H1 (cell line): Measurements from ENCODE around the gene SYT2. TPM values are rescaled to one million over a fixed set of nuclear protein-coding genes. Genes with fewer than 3 reads are reported as not detected.
A peak's percentile ranks its signal among the peaks of the same experiment; 100 is the strongest.

Experiments
- CTCF ChIA-PET: fragments of 300-600 bp; sonication (Branson Sonifier 250); formaldehyde crosslinking; loops from one replicate; lab custom pipeline; 2021; ENCODE audit not compliant: partially characterized antibody; lab: Charles Lee
- POLR2A ChIA-PET: fragments of 300-600 bp; sonication (Branson Sonifier 250); formaldehyde crosslinking; loops from one replicate; lab custom pipeline; 2021; ENCODE audit warnings: inconsistent platforms; ENCODE audit not compliant: partially characterized antibody; lab: Charles Lee
- DNase-seq, 2 experiments: peaks; one replicate each; pipeline versions ENCODE4 v3.0.0 to v3.0.0-alpha.2; 2010 to 2022; ENCODE audit warnings: low spot score in 2 of 2, low read depth in 1 of 2, mixed read lengths in 1 of 2
- FAIRE-seq: peaks from 2 replicates; lab custom pipeline; 2011; peaks lifted over from hg19 to GRCh38; lab: Jason Lieb, UNC
- H2AFZ ChIP-seq: 2 replicates; pipeline ENCODE4 v1.8.1; 2012; ENCODE audit warnings: low read length, inconsistent platforms
- H2AK5ac ChIP-seq: 2 replicates; pipeline ENCODE4 v1.6.1; 2013; ENCODE audit warnings: low read depth, low read length
- H2BK120ac ChIP-seq: replicated peaks from 2 replicates; pipeline ENCODE3; 2013; ENCODE audit warnings: low read depth, low read length, inconsistent platforms
- H2BK12ac ChIP-seq: 2 replicates; pipeline ENCODE4 v1.6.1; 2013; ENCODE audit warnings: low read depth, low read length
- H2BK15ac ChIP-seq: 2 replicates; pipeline ENCODE4 v1.6.1; 2013; ENCODE audit warnings: low read length
- H2BK20ac ChIP-seq: 2 replicates; pipeline ENCODE4 v1.6.1; 2013; ENCODE audit warnings: low read length
- H2BK5ac ChIP-seq: 2 replicates; pipeline ENCODE4 v1.6.1; 2013; ENCODE audit warnings: low read depth, low read length
- H3K14ac ChIP-seq: 2 replicates; pipeline ENCODE4 v1.6.1; 2013; ENCODE audit warnings: inconsistent platforms; ENCODE audit not compliant: insufficient read length
- H3K18ac ChIP-seq: 2 replicates; pipeline ENCODE4 v1.6.1; 2013; ENCODE audit warnings: low read length; ENCODE audit errors: extremely low read depth
- H3K23ac ChIP-seq: 2 replicates; pipeline ENCODE4 v1.6.1; 2013; ENCODE audit warnings: inconsistent platforms; ENCODE audit not compliant: insufficient read length
- H3K23me2 ChIP-seq: 2 replicates; pipeline ENCODE4 v1.6.1; 2013; ENCODE audit warnings: low read depth, low read length
- H3K27ac ChIP-seq: 2 replicates; pipeline ENCODE4 v1.6.1; 2011; ENCODE audit warnings: low read depth, low read length, inconsistent platforms
- H3K27me3 ChIP-seq, 4 experiments: replicated peaks in 1 of 4; 1 replicate in 1 of 4; 2 replicates in 3 of 4; pipeline versions ENCODE4 v1.6.1 to v1.8.1; 2011 to 2013; ENCODE audit warnings: low read length in 3 of 4, mild to moderate bottlenecking in 3 of 4, inconsistent platforms in 2 of 4, mixed read lengths in 2 of 4, moderate library complexity in 1 of 4; ENCODE audit not compliant: control insufficient read depth in 3 of 4, insufficient read depth in 3 of 4; ENCODE audit errors: extremely low read depth in 1 of 4
- H3K36me3 ChIP-seq, 4 experiments: 2 replicates each; pipeline versions ENCODE4 v1.6.1 to v1.8.1; 2011 to 2013; ENCODE audit warnings: mild to moderate bottlenecking in 4 of 4, low read length in 3 of 4, moderate library complexity in 2 of 4, control low read depth in 1 of 4, inconsistent platforms in 1 of 4; ENCODE audit not compliant: insufficient read depth in 4 of 4, control insufficient read depth in 2 of 4
- H3K4ac ChIP-seq: replicated peaks from 2 replicates; pipeline ENCODE3; 2013; ENCODE audit warnings: low read length, low read depth, mixed read lengths, inconsistent platforms; ENCODE audit not compliant: insufficient read length
- H3K4me1 ChIP-seq, 4 experiments: replicated peaks in 1 of 4; 1 replicate in 1 of 4; 2 replicates in 3 of 4; pipeline versions ENCODE4 v1.6.1 to v1.8.1; 2011 to 2013; ENCODE audit warnings: low read length in 3 of 4, inconsistent platforms in 2 of 4, mixed read lengths in 1 of 4; ENCODE audit not compliant: insufficient read depth in 4 of 4, control insufficient read depth in 3 of 4
- H3K4me2 ChIP-seq, 2 experiments: 2 replicates each; pipeline versions ENCODE4 v1.6.1 to v1.8.1; 2011 to 2013; ENCODE audit warnings: low read depth in 2 of 2, low read length in 2 of 2, control low read depth in 1 of 2, inconsistent platforms in 1 of 2, mild to moderate bottlenecking in 1 of 2; ENCODE audit not compliant: insufficient read depth in 1 of 2
- H3K4me3 ChIP-seq, 4 experiments: fragments of 200-600, 300-600 bp in 1 of 4; sonication (generic), shearing (Covaris generic), sonication (Bioruptor Twin) in 1 of 4; 2 replicates each; pipeline versions ENCODE4 v1.5.1 to v1.8.1; 2011 to 2016; ENCODE audit warnings: low read length in 4 of 4, low read depth in 3 of 4, control low read depth in 2 of 4, inconsistent platforms in 2 of 4, mild to moderate bottlenecking in 2 of 4, mixed read lengths in 1 of 4, moderate library complexity in 1 of 4; ENCODE audit not compliant: insufficient read depth in 2 of 4; ENCODE audit errors: extremely low read depth in 1 of 4
- H3K56ac ChIP-seq: replicated peaks from 2 replicates; pipeline ENCODE3; 2013; ENCODE audit warnings: low read depth, mild to moderate bottlenecking, mixed read lengths, low read length, inconsistent platforms; ENCODE audit not compliant: insufficient read length
- H3K79me1 ChIP-seq: 2 replicates; pipeline ENCODE4 v1.6.1; 2013; ENCODE audit warnings: low read depth, low read length, control low read depth
- H3K79me2 ChIP-seq, 2 experiments: 2 replicates each; pipeline versions ENCODE4 v1.6.1 to v1.8.1; 2012 to 2013; ENCODE audit warnings: low read length in 2 of 2, mild to moderate bottlenecking in 2 of 2, inconsistent platforms in 1 of 2; ENCODE audit not compliant: insufficient read depth in 2 of 2, control insufficient read depth in 1 of 2
- H3K9ac ChIP-seq, 4 experiments: replicated peaks in 1 of 4; 1 replicate in 1 of 4; 2 replicates in 3 of 4; pipeline versions ENCODE4 v1.6.1 to v1.8.1; 2011 to 2013; ENCODE audit warnings: low read depth in 3 of 4, low read length in 3 of 4, control low read depth in 2 of 4, mild to moderate bottlenecking in 2 of 4, moderate library complexity in 2 of 4, inconsistent platforms in 1 of 4; ENCODE audit errors: extremely low read depth in 1 of 4
- H3K9me3 ChIP-seq, 2 experiments: 2 replicates each; pipeline versions ENCODE4 v1.6.1 to v1.8.1; 2012 to 2013; ENCODE audit warnings: mild to moderate bottlenecking in 2 of 2, moderate library complexity in 2 of 2, control low read depth in 1 of 2, inconsistent platforms in 1 of 2, low read depth in 1 of 2, low read length in 1 of 2, mixed read lengths in 1 of 2; ENCODE audit not compliant: insufficient read depth in 2 of 2
- H4K20me1 ChIP-seq, 2 experiments: replicated peaks in 1 of 2; 2 replicates each; pipeline versions ENCODE3 to v1.8.1; 2011 to 2013; ENCODE audit warnings: inconsistent platforms in 2 of 2, low read length in 2 of 2, mild to moderate bottlenecking in 1 of 2; ENCODE audit not compliant: insufficient read depth in 2 of 2, control insufficient read depth in 1 of 2
- H4K5ac ChIP-seq: 2 replicates; pipeline ENCODE4 v1.6.1; 2013; ENCODE audit warnings: low read length, low read depth, mixed read lengths, inconsistent platforms; ENCODE audit not compliant: insufficient read length
- H4K8ac ChIP-seq: 2 replicates; pipeline ENCODE4 v1.8.0; 2013; ENCODE audit warnings: mild to moderate bottlenecking, moderate library complexity, low read length, inconsistent platforms; ENCODE audit not compliant: insufficient read depth; ENCODE audit errors: extremely low read depth
- H4K91ac ChIP-seq: replicated peaks from 2 replicates; pipeline ENCODE3; 2013; ENCODE audit warnings: low read length, mixed read lengths, inconsistent platforms; ENCODE audit not compliant: insufficient read length
- CHD2 ChIP-seq: IDR thresholded peaks from 2 replicates; pipeline ENCODE4 v1.6.1; 2012; ENCODE audit warnings: low read length, improper control_type of control experiment
- CTBP2 ChIP-seq: IDR thresholded peaks from 2 replicates; pipeline ENCODE4 v1.7.0; 2011; ENCODE audit warnings: borderline replicate concordance, mild to moderate bottlenecking, moderate library complexity, mixed read lengths, low read length; ENCODE audit not compliant: insufficient read depth, insufficient read length
- FOSL1 ChIP-seq: IDR thresholded peaks from 2 replicates; pipeline ENCODE4 v1.6.1; 2011; ENCODE audit warnings: mild to moderate bottlenecking, low read depth, low read length, moderate library complexity; ENCODE audit not compliant: insufficient read depth
- HDAC2 ChIP-seq, 2 experiments: fragments of 300-600 bp in 1 of 2; sonication (generic) in 1 of 2; IDR thresholded peaks; 2 replicates each; pipeline ENCODE4 v1.6.1; 2011 to 2012; ENCODE audit warnings: low read depth in 2 of 2, low read length in 2 of 2, mild to moderate bottlenecking in 2 of 2, moderate library complexity in 2 of 2, borderline replicate concordance in 1 of 2, inconsistent platforms in 1 of 2
- POLR2A ChIP-seq, 2 experiments: IDR thresholded peaks; 1 replicate in 1 of 2; 2 replicates in 1 of 2; pipeline ENCODE4 v1.6.1; 2011; ENCODE audit warnings: low read depth in 2 of 2, low read length in 2 of 2, mild to moderate bottlenecking in 2 of 2; ENCODE audit errors: control extremely low read depth in 1 of 2
- SP4 ChIP-seq: IDR thresholded peaks from 2 replicates; pipeline ENCODE4 v1.6.1; 2012; ENCODE audit warnings: low read length, inconsistent platforms
- WGBS, 2 experiments: shearing (Covaris generic) in 1 of 2; methylation state at CpG; one replicate each; pipeline versions ENCODE4 v1.1.6 to v1.1.7; 2013 to 2015; ENCODE audit warnings: low lambda C conversion rate in 2 of 2, mixed read lengths in 2 of 2, inconsistent platforms in 1 of 2, low coverage in 1 of 2, missing lambda C conversion rate in 1 of 2; ENCODE audit not compliant: insufficient replicate concordance in 2 of 2, insufficient coverage in 1 of 2, insufficient read length in 1 of 2; ENCODE audit errors: extremely low coverage in 1 of 2, missing lambda C conversion rate in 1 of 2; 5-methylcytosine and 5-hydroxymethylcytosine counted together
- polyA plus RNA-seq, 7 experiments: library from polyadenylated mRNA; depleted of rRNA in 3 of 7; stranded (reverse) in 5 of 7; unstranded in 2 of 7; fragments of >200 nt in 5 of 7; fragments of 200-250 nt in 2 of 7; gene quantifications; 1 replicate in 5 of 7; 2 replicates in 1 of 7; 4 replicates in 1 of 7; pipeline versions ENCODE4 v1.2.1 to v1.2.3, GENCODE V29; 2011 to 2013; ENCODE audit warnings: missing spikeins in 2 of 7, mixed read lengths in 2 of 7
- total RNA-seq: library from RNA; stranded (reverse); fragmentation: NEBNext Ultra II Directional; extraction: Animal tissue kit (Norgen Biotek cat#: 25700); gene quantifications from 2 replicates; pipeline ENCODE4 v1.2.1, GENCODE V29; 2021

The SYT2 gene
- total and polyA plus RNA-seq, 2 of the 8 experiments (the other 6 are each of a cell fraction or from before 2014, with no cell fraction given) = 2.8 to 11.0 TPM

DNA sequence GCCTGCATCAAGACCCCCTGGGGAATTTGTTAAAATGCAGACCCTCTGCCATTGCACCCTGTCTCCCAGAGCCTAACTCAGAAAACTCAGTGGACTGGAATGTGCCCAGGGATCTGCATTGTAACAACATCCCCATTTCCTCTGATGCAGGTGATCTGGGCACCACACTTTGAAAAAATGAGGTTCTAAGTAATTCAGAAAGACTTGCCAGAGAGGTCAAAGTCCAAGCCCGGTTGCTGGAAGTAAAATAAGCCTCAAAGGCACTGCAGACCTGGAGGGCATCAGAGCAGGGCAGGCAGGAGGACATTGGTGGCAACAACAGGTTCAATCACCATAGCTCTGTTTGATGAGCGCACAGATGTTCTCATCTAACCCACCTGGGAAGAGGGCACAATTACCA is 90.7 kb downstream of the SYT2 start:
- Histone ChIP-seq H3K18ac (no peak overlapping the region), H3K27ac (no peak overlapping the region), H3K9me3 (no peaks in the 10 kb centered on the region), H2BK120ac (no peak overlapping the region), H2BK12ac (no peak overlapping the region), H3K27me3 (no peaks in the 10 kb centered on the region), H4K8ac (no peak overlapping the region), H3K4me2 (no peak overlapping the region), H3K79me1 (peaks cover 2% of the 10 kb centered on the region), H3K14ac (no peak overlapping the region), H3K23me2 (peaks cover 4% of the 10 kb centered on the region; the same call in 1 of the 2 replicates), H3K4ac (no peak overlapping the region), H4K20me1 (peaks cover 0 to 3% of the 10 kb centered on the region in 2 experiments), H2BK5ac (no peak overlapping the region), H3K36me3 (no peaks in the 10 kb centered on the region; a peak in 1 of 8 replicates), H3K23ac (no peak overlapping the region), H2BK15ac (0 out of 2 replicates have a peak overlapping the region, but pooled peaks have one; percentile 46), H3K4me1 (peaks cover 6 to 15% (median 9%) of the 10 kb centered on the region in 4 experiments), H3K4me3 (no peak overlapping the region), H2AK5ac (no peak overlapping the region), H2BK20ac (no peak overlapping the region), H4K91ac (no peak overlapping the region), H3K79me2 (no peaks in the 10 kb centered on the region), H2AFZ (no peak overlapping the region), H4K5ac (no peak overlapping the region), H3K56ac (no peak overlapping the region), H3K9ac (no peak overlapping the region)
- POLR2A ChIA-PET = no interaction called here
- 90% methylated on average over 2 of the region's 2 CpGs; no CpG with 5 or more reads in 1 of the 2 experiments for WGBS, 2 experiments
- no peak for DNase-seq
- CTCF ChIA-PET = interaction anchor here (1.0 to 3.0 kb wide), 2 partner anchors 38 to 41 kb away, joined by 4 to 11 read pairs; no protein-coding TSS in a partner anchor
- FAIRE-seq = no peak
- no peak for TF ChIP-seq CTBP2
- TF ChIP-seq CHD2 = no peak
- no peak for TF ChIP-seq POLR2A (IDR thresholded peaks at IDR 0.05; ENCODE audit: control extremely low read depth in 1 of 2, low read depth in 2 of 2, low read length in 2 of 2)
- TF ChIP-seq HDAC2 (IDR thresholded peaks at IDR 0.05; ENCODE audit: borderline replicate concordance in 1 of 2, low read depth in 2 of 2, low read length in 2 of 2) = no peak
- no peak for TF ChIP-seq SP4
- TF ChIP-seq FOSL1 = no peak
